Lung (tissue), 12 donors: ENCODE data around the gene PCLO. TPM values are rescaled to one million over a fixed set of nuclear protein-coding genes. Genes with fewer than 3 reads are reported as not detected.

Experiments
- ATAC-seq: fragments of 200-7000 bp; cut with Tn5 transposase; one replicate; pipeline ENCODE4 v1.9.1; 2020; ENCODE audit warnings: moderate number of reproducible peaks; ENCODE audit not compliant: insufficient read depth, low FRiP score
- DNase-seq, 3 donors: peaks; one replicate each; pipeline ENCODE4 v3.0.0-alpha.2; 2013 to 2017
- H3K27ac ChIP-seq, 2 donors: one replicate each; pipeline ENCODE4 v1.5.1; 2013; ENCODE audit warnings: mild to moderate bottlenecking in 2 of 2, moderate library complexity in 2 of 2, control low read depth in 1 of 2, inconsistent platforms in 1 of 2, low read depth in 1 of 2, low read length in 1 of 2
- H3K27me3 ChIP-seq, 3 donors: one replicate each; pipeline ENCODE4 v1.5.1; 2013; ENCODE audit warnings: low read length in 2 of 3; ENCODE audit not compliant: control insufficient read depth in 3 of 3, insufficient read depth in 3 of 3
- H3K36me3 ChIP-seq, 4 donors: one replicate each; pipeline ENCODE4 v1.5.1; 2013; ENCODE audit warnings: low read length in 4 of 4, mild to moderate bottlenecking in 1 of 4, moderate library complexity in 1 of 4; ENCODE audit not compliant: control insufficient read depth in 4 of 4, insufficient read depth in 4 of 4
- H3K4me1 ChIP-seq, 5 donors: one replicate each; pipeline ENCODE4 v1.5.1; 2013; ENCODE audit warnings: low read length in 5 of 5, mild to moderate bottlenecking in 2 of 5, moderate library complexity in 1 of 5; ENCODE audit not compliant: control insufficient read depth in 5 of 5, insufficient read depth in 5 of 5
- H3K4me3 ChIP-seq: one replicate; pipeline ENCODE4 v1.5.1; 2013; ENCODE audit warnings: mild to moderate bottlenecking, control low read depth, moderate library complexity
- H3K9ac ChIP-seq, 2 donors: one replicate each; pipeline ENCODE4 v1.5.1; 2013; ENCODE audit warnings: low read length in 2 of 2, control low read depth in 1 of 2; ENCODE audit not compliant: insufficient read depth in 1 of 2
- H3K9me3 ChIP-seq, 4 donors: one replicate each; pipeline ENCODE4 v1.5.1; 2013; ENCODE audit warnings: low read length in 3 of 4, mild to moderate bottlenecking in 1 of 4, moderate library complexity in 1 of 4; ENCODE audit not compliant: control insufficient read depth in 4 of 4, insufficient read depth in 3 of 4
- WGBS, 2 donors: extraction: QIAGEN DNeasy Blood & Tissue Kit; methylation state at CpG; one replicate each; pipeline ENCODE4 v1.1.7; 2013; 5-methylcytosine and 5-hydroxymethylcytosine counted together
- polyA plus RNA-seq, 2 donors: library from polyadenylated mRNA; stranded (reverse); fragments of 200-250 nt; gene quantifications; one replicate each; pipeline ENCODE4 v1.2.1, GENCODE V29; 2013
- total RNA-seq, 2 donors: library from RNA; depleted of rRNA in 1 of 2; stranded (reverse); fragments of >200 nt in 1 of 2; gene quantifications; one replicate each; pipeline ENCODE4 v1.2.1, GENCODE V29; 2014 to 2021
- TF ChIP-seq, protein P1 (sequence below): IDR thresholded peaks from 2 replicates; pipeline ENCODE4 v1.5.1; 2012; ENCODE audit warnings: mild to moderate bottlenecking; ENCODE audit errors: control extremely low read depth, extremely low read depth
- donor health status: control.
- donor health status: control.
- donor health status: Bipolar disorder and iron deficiency.
- donor health status: healthy.
- donor health status: DM: yes; HTN: yes; CAD: no.

The PCLO gene
- total and polyA plus RNA-seq, 4 donors = 1.0 to 8.3 (median 3.7) TPM

DNA sequence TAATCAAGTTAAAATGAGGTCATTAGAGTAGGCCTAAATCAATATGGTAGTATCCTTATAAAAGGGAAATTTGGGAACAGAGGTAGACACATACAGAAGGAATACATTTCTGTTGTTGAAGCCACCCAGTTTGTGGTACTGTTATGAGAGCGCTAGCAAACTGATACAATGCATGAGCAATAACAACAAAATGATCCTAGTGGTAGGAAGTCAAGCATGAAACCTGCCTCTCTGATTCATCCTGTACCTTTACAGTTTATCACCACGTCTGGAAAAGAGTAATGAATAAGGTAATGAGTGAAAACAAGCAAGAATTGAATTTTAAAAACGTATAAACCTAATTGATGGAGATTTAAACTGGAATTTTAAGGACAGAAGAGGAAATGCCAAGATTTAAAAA lies 217.2 kb downstream of the PCLO start:
- DNase-seq (no peak), ATAC-seq (no peak)
- Histone ChIP-seq H3K9ac (no peak overlapping the region), H3K27ac (no peak overlapping the region), H3K4me1 (no peaks in the 10 kb centered on the region), H3K9me3 (no peaks in the 10 kb centered on the region), H3K4me3 (no peak overlapping the region), H3K36me3 (no peaks in the 10 kb centered on the region), H3K27me3 (no peaks in the 10 kb centered on the region)
- WGBS, 2 donors = 76 to 78% methylated on average over 3 of the region's 3 CpGs
- TF ChIP-seq, protein P1, sequence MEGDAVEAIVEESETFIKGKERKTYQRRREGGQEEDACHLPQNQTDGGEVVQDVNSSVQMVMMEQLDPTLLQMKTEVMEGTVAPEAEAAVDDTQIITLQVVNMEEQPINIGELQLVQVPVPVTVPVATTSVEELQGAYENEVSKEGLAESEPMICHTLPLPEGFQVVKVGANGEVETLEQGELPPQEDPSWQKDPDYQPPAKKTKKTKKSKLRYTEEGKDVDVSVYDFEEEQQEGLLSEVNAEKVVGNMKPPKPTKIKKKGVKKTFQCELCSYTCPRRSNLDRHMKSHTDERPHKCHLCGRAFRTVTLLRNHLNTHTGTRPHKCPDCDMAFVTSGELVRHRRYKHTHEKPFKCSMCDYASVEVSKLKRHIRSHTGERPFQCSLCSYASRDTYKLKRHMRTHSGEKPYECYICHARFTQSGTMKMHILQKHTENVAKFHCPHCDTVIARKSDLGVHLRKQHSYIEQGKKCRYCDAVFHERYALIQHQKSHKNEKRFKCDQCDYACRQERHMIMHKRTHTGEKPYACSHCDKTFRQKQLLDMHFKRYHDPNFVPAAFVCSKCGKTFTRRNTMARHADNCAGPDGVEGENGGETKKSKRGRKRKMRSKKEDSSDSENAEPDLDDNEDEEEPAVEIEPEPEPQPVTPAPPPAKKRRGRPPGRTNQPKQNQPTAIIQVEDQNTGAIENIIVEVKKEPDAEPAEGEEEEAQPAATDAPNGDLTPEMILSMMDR = no peak

DNA sequence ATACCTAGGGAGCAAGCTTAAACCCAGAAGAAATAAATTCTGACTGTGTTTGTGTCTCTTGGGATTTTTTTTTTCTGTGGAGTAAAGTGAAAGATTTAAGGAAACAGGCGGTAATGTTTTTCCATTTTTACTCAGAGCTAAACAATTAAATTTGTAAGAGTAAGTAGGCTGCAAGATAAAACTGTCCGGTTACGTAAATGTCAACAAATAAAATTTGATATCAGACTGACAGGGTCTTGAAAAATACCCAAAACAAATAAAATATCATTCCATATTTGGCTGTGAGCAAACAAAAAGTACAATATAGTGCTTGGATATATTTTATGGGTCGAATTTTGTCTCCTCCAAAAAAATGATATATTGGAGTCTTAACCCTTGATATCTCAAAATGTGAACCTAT lies 217.6 kb downstream of the PCLO start:
- Histone ChIP-seq H3K36me3 (no peaks in the 10 kb centered on the region), H3K9me3 (no peaks in the 10 kb centered on the region), H3K27ac (no peak overlapping the region), H3K27me3 (no peaks in the 10 kb centered on the region), H3K9ac (no peak overlapping the region), H3K4me3 (no peak overlapping the region), H3K4me1 (no peaks in the 10 kb centered on the region)
- TF ChIP-seq, protein P1 = no peak
- no peak for ATAC-seq
- DNase-seq = no peak
- WGBS, 2 donors = 72 to 81% methylated on average over 4 of the region's 4 CpGs

DNA sequence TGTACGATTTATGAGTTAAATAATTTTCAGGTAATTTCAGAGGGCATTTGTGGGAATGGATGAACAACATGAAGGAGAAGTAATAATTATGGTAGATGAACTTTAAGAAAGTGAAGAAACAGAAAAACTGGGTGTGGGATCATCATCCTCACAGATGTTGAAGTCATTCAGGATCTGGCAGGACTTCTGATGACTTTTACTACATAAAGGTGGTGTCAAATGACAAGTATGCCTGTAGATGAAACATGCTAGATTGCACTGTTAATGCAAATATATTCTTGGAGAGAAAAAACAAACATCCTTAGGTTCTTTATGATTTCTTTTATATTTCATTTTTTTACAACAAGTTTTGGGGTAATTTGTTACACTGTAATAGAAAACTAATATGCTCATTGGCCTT lies 230.2 kb downstream of the PCLO start:
- Histone ChIP-seq H3K4me3 (no peak overlapping the region), H3K4me1 (no peaks in the 10 kb centered on the region), H3K9me3 (no peaks in the 10 kb centered on the region), H3K9ac (no peak overlapping the region), H3K36me3 (no peaks in the 10 kb centered on the region), H3K27me3 (no peaks in the 10 kb centered on the region), H3K27ac (no peak overlapping the region)
- no peak for ATAC-seq
- no peak for DNase-seq
- WGBS, 2 donors = 84 to 93% methylated on average over 1 of the region's 1 CpG
- TF ChIP-seq, protein P1 = no peak

DNA sequence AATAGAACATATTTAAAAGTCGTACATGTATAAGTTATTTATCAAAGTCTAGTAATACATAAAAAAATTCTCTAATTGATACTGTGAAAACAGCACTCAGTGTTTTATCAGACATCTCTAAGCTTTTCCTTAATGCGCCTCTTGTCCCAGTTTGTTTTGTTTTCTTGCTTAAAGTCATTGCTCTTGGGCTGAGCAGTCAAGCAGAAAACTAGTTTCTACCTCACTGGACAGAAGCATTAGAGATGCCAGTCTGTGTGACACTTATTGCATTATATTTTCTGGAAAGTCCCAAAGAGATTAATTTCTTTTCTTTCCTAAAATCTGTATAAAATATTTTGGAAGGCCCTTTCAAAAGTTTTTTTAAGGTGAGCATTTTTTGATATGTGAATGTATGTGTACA lies 236.2 kb downstream of the PCLO start:
- H3K9ac ChIP-seq = no peak overlapping the region
- no peak for ATAC-seq
- no peak overlapping the region for H3K4me3 ChIP-seq
- H3K4me1 ChIP-seq = no peaks in the 10 kb centered on the region
- H3K27me3 ChIP-seq = no peaks in the 10 kb centered on the region
- WGBS, 2 donors = 71 to 74% methylated on average over 2 of the region's 2 CpGs
- H3K27ac ChIP-seq = no peak overlapping the region
- H3K36me3 ChIP-seq = no peaks in the 10 kb centered on the region
- TF ChIP-seq, protein P1 = no peak
- no peak for DNase-seq
- no peaks in the 10 kb centered on the region for H3K9me3 ChIP-seq
